ENCODE measurements around the gene CCDC8.
"Not testable (repeated sequence)": the region's sequence is repeated elsewhere in the genome, so short reads cannot be mapped to it uniquely, and the experiment has no call there.

Gene CCDC8

DNA sequence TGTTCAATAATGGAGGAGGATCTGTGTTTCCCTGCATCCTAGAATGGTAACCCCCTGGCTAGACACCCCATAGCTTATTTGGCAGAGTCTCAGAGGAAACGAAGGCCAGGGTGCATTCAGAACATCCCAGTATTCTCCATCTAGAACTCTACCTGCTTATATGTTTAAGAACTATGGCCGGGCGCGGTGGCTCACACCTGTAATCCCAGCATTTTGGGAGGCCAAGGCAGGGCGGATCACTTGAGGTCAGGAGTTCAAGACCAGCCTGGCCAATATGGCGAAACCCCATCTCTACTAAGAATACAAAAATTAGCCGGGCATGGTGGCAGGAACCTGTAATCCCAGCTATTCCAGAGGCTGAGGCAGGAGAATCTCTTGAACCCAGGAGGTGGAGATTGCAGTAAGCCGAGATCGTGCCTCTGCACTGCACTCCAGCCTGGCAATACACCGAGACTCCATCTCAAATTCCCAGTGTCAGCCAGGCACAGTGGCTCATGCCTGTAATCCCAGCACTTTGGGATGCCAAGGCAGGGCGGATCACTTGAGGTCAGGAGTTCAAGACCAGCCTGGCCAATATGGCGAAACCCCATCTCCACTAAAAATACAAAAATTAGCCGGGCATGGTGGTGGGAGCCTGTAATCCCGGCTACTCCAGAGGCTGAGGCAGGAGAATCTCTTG lies 15.4 kb downstream of the CCDC8 start:
- not testable (repeated sequence) for DNase-seq

DNA sequence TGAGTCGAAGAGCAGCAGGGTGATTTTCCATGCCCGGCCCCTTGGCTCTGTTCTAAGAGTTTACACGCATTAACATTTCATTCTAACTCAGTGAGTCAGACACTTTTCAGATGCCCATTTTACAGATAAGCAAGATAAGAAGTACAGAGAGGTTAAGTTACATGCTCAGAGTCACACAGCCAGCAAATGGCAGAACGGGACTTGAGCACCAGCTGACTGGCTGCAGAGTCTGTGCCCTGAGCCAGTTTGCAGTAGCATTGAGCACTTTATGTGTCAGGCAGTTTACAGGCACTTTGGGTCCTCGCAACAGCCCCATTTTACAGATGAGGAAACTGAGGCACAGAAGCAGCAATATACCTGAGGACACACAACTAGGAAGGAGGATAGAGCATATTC lies 19.0 kb downstream of the CCDC8 start:
- no peak for DNase-seq

DNA sequence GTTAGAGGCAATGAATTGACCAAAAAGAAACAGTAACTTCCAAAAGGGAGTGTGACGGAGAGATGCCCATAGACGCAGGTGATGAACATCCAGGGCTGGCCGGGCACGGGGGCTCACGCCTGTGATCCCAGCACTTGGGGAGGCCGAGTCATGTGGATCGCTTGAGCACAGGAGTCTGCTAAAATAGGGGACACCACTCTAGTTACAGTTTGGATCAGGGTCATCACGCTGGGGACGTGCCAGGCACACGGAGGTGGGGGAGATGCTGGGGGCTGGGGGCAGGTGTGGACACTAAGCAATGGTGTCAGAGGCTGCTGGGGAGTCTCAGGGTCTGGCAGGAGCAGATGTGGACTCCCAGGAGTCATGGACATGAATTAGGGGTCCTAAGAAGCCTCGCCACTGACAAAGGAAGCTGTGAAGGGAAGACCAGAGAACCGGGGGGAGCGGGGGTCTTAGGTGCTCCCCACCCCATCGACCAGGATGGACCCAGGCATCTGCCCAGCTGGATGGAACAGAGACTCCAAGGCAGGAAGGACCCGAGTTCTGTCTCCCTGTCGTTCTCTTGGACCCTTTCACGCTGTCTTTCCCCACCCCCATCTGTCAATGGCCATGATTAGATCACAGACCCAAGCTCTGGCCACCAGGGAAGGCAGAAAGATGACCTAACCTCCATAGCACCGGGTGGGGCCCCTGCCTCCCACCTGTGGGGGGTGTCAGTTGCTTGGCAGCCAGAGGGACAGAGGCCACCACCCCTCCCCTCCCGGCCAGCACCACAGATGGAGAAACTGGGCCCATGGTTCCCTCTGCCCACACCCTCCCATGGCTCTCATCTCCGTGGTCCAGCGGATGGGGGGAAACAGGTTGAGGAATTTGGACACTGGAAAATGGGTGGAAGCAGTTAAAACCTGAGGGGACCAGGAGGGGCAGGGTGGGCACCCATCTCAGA lies 19.6 kb downstream of the CCDC8 start:
- DNase-seq, result no peak

- DNase-seq, result no peak
Measured at GRCh38 chr19:46392837-46393236, 20.5 kb downstream of the CCDC8 start.

DNA sequence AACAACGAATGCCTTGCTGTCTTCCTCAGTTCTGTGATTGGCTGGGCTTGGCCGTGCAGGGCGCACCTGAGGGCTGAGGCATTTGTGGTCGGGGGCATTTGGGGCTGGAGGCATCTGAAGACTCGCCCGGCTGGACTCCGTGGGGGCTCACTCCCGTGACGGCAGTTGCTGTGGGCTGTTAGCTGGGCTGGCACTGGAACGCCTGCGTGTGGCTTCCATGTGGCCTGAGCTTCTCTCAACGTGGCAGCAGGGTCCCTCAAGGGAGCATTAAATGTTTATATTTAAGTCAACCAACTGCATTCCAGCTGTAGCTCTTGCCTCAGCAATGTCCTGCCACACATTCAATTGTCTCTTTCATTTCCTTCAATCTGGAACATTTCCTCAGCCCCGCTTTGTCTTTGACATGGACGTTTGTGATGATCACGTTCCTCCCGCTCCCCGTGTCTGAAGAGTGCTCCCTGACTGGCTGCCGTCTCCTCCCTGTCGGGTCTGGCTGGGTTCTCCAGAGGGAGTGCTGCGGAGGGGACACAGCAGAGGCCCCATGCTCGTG lies 21.0 kb downstream of the CCDC8 start:
- DNase-seq, result no peak

- DNase-seq, result no peak
Measured at GRCh38 chr19:46391296-46392251, 21.8 kb downstream of the CCDC8 start.

- DNase-seq, result no peak
Measured at GRCh38 chr19:46390866-46391265, 22.5 kb downstream of the CCDC8 start.

DNA sequence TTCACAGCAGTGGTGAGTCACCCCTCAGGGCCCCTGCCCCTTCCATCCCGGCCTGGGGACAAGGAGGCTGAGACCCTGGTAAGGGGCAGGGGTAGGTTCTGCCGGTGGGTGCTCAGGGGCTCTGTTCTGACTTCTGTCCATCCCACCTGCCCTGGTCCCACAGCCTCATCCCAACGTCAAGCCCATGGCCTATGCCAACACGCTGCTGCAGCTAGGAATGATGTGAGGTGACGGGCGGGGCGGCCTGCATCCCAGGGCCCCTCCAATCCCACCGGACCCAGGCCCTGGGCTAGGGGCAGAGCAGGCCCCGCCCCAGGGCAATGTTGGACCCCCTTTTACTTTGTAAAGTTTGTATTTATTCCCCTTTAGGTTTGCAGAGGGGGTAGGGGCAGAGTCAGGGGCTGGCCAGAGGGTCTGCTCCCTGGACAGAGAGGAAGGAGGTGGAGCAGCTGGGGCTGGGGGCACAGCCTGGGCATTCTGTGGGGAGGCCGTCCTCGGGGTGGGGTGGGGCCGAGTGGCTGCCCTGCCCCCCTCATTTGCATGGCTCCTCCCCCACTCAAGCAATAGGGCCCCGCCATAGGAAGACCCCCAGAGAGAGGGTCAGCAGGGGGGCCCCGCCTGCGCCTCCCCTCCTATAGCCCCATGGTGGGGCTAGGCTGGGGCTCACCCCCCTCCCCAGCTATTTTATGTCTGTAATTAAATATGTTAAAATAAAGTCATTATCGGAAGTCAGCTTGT lies 23.1 kb downstream of the CCDC8 start:
- DNase-seq, result no peak

DNA sequence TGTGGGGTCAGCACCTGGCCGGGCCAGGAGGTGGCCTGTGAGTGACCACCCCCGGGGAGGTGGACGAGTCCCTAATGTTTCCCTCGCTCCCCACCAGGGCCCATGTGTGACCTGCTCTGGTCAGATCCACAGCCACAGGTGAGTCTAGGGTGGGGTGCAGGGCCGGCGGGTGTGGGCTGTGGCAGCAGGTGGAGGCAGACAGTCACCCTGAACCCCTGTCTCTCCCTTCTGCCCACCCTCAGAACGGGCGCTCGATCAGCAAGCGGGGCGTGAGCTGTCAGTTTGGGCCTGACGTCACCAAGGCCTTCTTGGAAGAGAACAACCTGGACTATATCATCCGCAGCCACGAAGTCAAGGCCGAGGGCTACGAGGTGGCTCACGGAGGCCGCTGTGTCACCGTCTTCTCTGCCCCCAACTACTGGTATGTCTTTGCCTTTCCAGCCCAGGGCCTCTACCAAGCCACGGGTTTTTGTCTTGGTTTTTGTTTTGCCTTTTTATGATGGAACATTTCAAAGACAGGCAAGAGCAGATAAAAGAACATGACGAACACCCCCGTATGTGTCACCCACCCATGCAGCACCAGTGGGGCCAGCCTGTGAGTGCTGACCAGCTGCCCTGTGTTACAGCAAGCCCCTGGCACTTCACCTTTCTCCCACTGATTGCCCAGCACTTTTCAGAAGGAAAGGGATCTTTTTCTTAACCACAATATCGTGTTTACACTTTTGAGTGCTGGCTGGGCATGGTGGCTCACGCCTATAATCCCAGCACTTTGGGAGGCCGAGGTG lies 24.9 kb downstream of the CCDC8 start:
- no peak for DNase-seq

GRCh38 chr19:46387713-46388130 lies 25.6 kb downstream of the CCDC8 start:
- no peak for DNase-seq

GRCh38 chr19:46386996-46387712 lies 26.2 kb downstream of the CCDC8 start:
- no peak for DNase-seq

GRCh38 chr19:46386151-46386550 lies 27.2 kb downstream of the CCDC8 start:
- no peak for DNase-seq

- DNase-seq, result no peak
Measured at GRCh38 chr19:46385636-46386035, 27.7 kb downstream of the CCDC8 start.

DNA sequence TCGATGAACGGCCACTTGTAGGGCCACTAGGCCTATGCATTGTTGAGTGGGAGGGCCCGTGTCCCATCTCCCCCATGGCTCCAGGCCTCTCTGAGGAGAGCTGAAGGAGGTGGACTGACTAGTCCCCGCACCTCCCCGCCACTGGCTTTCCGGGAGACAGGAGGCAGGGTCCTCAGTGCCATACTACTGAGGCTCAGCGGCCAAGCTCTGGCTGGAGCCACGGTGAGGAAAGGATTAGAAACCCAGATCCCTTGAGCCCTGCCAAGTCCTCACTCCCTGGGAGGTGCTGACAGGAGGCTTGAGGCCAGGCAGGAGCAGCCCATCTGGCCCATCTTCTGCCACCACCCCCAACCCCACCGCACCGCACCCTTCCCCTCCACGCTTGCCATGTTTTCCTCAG lies 29.0 kb downstream of the CCDC8 start:
- no peak for DNase-seq

DNA sequence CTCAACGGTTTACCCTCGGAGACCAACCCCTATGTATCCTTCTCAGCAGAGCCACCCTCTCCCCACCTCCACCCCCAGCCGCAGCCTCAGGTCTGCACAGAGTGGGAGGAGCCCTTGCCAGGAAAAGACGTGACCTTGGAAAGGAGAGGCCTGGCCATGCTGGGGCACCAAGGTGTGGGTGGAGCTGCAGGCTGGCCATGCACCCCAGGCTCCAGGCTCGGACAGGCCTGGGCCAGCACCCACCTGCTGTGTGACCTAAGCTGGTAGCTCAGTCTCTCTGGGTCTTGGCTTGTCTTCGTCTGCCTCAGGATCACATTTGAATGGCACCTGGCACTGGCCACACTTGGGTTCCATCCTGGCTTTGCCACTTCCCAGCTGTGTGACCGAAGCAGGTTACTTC lies 29.5 kb downstream of the CCDC8 start:
- no peak for DNase-seq

DNA sequence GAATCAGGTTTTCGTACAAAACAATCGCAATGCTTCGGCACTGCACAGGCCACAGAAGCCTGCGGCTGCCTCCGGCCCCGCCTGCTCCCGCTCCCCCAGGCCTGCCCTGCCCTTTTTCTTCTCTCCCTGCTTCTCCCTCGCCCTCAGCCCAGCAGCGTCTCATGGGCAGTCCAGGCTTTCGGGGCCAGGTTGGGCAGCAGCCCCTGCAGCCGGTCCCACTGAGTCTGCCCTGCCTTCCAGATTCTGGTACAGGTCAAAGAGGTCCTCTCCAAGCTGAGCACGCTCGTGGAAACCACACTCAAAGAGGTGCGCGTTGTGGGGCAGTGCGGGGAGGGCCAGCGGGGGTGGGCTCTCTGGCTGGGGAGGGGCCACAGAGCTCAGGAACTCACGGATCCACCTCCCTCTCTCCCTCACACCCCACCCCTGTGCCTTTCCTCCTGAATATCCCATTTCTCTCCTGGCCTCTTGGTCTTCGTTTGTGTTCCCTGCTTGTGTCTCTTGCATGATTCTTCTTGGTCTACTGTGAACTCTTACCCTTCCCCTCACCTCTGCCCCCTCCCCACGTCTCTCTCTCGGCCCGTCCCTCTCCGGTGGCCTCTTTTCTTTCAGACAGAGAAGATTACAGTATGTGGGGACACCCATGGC lies 30.1 kb downstream of the CCDC8 start:
- DNase-seq, result no peak

- no peak for DNase-seq
Measured at GRCh38 chr19:46381756-46382345, 31.5 kb downstream of the CCDC8 start.

- no peak for DNase-seq
Measured at GRCh38 chr19:46381346-46381745, 32.0 kb downstream of the CCDC8 start.

GRCh38 chr19:46380690-46381089 lies 32.7 kb downstream of the CCDC8 start:
- DNase-seq, result no peak

GRCh38 chr19:46378268-46378667 lies 35.1 kb downstream of the CCDC8 start:
- DNase-seq, result no peak
